ENCODE data around the gene INPP5B.
A peak's percentile ranks its signal among the peaks of the same experiment; 100 is the strongest.
"Not testable (repeated sequence)": the region's sequence is repeated elsewhere in the genome, so short reads cannot be mapped to it uniquely, and the experiment has no call there.

Gene INPP5B

GRCh38 chr1:37940299-37940947 lies 6.4 kb downstream of the INPP5B start:
- TF ChIP-seq CTCF (IDR thresholded peaks at IDR 0.05; ENCODE audit: borderline replicate concordance, insufficient read depth, low read depth, low read length) = no peak
- no peak overlapping the region for H3K4me3 ChIP-seq (ENCODE audit: low read depth, low read length)

GRCh38 chr1:37936760-37937159 lies 10.1 kb downstream of the INPP5B start:
- H3K4me3 ChIP-seq (ENCODE audit: low read depth, low read length) = not testable (repeated sequence)

- TF ChIP-seq CTCF (IDR thresholded peaks at IDR 0.05; ENCODE audit: borderline replicate concordance, insufficient read depth, low read depth, low read length) = no peak
- no peak overlapping the region for H3K4me3 ChIP-seq (ENCODE audit: low read depth, low read length)
These were observed 14.1 kb downstream of the INPP5B start for GRCh38 chr1:37932759-37933158.

GRCh38 chr1:37931361-37932158 lies 15.3 kb downstream of the INPP5B start:
- peak overlapping the region; percentile 66 for H3K4me3 ChIP-seq (ENCODE audit: low read depth, low read length)
- TF ChIP-seq CTCF (IDR thresholded peaks at IDR 0.05; ENCODE audit: borderline replicate concordance, insufficient read depth, low read depth, low read length) = no peak

- TF ChIP-seq CTCF (IDR thresholded peaks at IDR 0.05; ENCODE audit: borderline replicate concordance, insufficient read depth, low read depth, low read length) = no peak
- H3K4me3 ChIP-seq (ENCODE audit: low read depth, low read length) = peak overlapping the region; percentile 66
These were observed 15.8 kb downstream of the INPP5B start for GRCh38 chr1:37931102-37931360.

GRCh38 chr1:37930246-37931101 lies 16.4 kb downstream of the INPP5B start:
- peak overlapping the region; percentile 66 for H3K4me3 ChIP-seq (ENCODE audit: low read depth, low read length)
- TF ChIP-seq CTCF (IDR thresholded peaks at IDR 0.05; ENCODE audit: borderline replicate concordance, insufficient read depth, low read depth, low read length) = no peak

- no peak overlapping the region for H3K4me3 ChIP-seq (ENCODE audit: low read depth, low read length)
- TF ChIP-seq CTCF (IDR thresholded peaks at IDR 0.05; ENCODE audit: borderline replicate concordance, insufficient read depth, low read depth, low read length) = no peak
These were observed 20.6 kb downstream of the INPP5B start for GRCh38 chr1:37926038-37926924.
